GM23338 (cell line): ENCODE measurements around the gene CD2. TPM values are rescaled to one million over a fixed set of nuclear protein-coding genes. Genes with fewer than 3 reads are reported as not detected.

Experiments
- ATAC-seq: fragments of 200-7000 bp; cut with Tn5 transposase; 3 replicates; pipeline ENCODE4 v1.9.1; 2020
- DNase-seq: peaks from one replicate; pipeline ENCODE4 v3.0.0-alpha.2; 2015; ENCODE audit warnings: low spot score
- H2AFZ ChIP-seq: fragments of 200-600 bp; sonication (generic); 2 replicates; pipeline ENCODE4 v1.8.0; 2016; ENCODE audit warnings: antibody characterized with exemption, mild to moderate bottlenecking, moderate library complexity
- H3F3A ChIP-seq: fragments of 200-600 bp; sonication (generic); replicated peaks from 2 replicates; pipeline ENCODE4 v1.8.0; 2017; ENCODE audit warnings: antibody characterized with exemption, mixed run types, low read depth
- H3K27ac ChIP-seq: fragments of 200-600 bp; sonication (generic); 2 replicates; pipeline ENCODE4 v1.6.1; 2016; ENCODE audit warnings: low read depth
- H3K27me3 ChIP-seq: fragments of 200-600 bp; sonication (generic); 2 replicates; pipeline ENCODE4 v1.8.0; 2016; ENCODE audit warnings: mild to moderate bottlenecking, mixed run types, moderate library complexity; ENCODE audit not compliant: insufficient read depth
- H3K36me3 ChIP-seq: fragments of 200-600 bp; sonication (generic); 2 replicates; pipeline ENCODE4 v1.8.0; 2016; ENCODE audit warnings: mild to moderate bottlenecking; ENCODE audit not compliant: insufficient read depth
- H3K4me1 ChIP-seq: fragments of 200-600 bp; sonication (generic); 2 replicates; pipeline ENCODE4 v1.8.0; 2016; ENCODE audit warnings: mild to moderate bottlenecking, moderate library complexity; ENCODE audit not compliant: insufficient read depth
- H3K4me2 ChIP-seq: fragments of 200-600 bp; sonication (generic); 2 replicates; pipeline ENCODE4 v1.7.1; 2017; ENCODE audit warnings: mixed run types
- H3K4me3 ChIP-seq: fragments of 200-600 bp; sonication (generic); 2 replicates; pipeline ENCODE4 v1.6.1; 2016; ENCODE audit warnings: mixed run types
- H3K79me2 ChIP-seq: fragments of 200-600 bp; sonication (generic); replicated peaks from 2 replicates; pipeline ENCODE4 v1.8.0; 2017; ENCODE audit warnings: mild to moderate bottlenecking; ENCODE audit not compliant: insufficient read depth
- H3K9me2 ChIP-seq: fragments of 200-600 bp; sonication (generic); 2 replicates; pipeline ENCODE4 v1.8.0; 2017; ENCODE audit not compliant: insufficient read depth
- H4K20me1 ChIP-seq: fragments of 200-600 bp; sonication (generic); replicated peaks from 2 replicates; pipeline ENCODE4 v1.8.0; 2017; ENCODE audit warnings: mild to moderate bottlenecking; ENCODE audit not compliant: insufficient read depth
- H3K27ac Mint-ChIP-seq: 2 replicates; pipeline ENCODE4 v1.8.0; 2020; ENCODE audit warnings: inconsistent platforms, mild to moderate bottlenecking, moderate library complexity, mixed read lengths
- H3K27me3 Mint-ChIP-seq: 3 replicates; pipeline ENCODE4 v1.8.0; 2022; ENCODE audit warnings: low read depth, mild to moderate bottlenecking, moderate library complexity, mixed read lengths, inconsistent platforms; ENCODE audit not compliant: insufficient read depth, poor library complexity
- H3K36me3 Mint-ChIP-seq: 3 replicates; pipeline ENCODE4 v1.8.0; 2021; ENCODE audit warnings: low read depth, mild to moderate bottlenecking, inconsistent platforms, moderate library complexity, mixed read lengths
- H3K4me1 Mint-ChIP-seq: 3 replicates; pipeline ENCODE4 v1.8.0; 2020; ENCODE audit warnings: mild to moderate bottlenecking, inconsistent platforms, mixed read lengths
- H3K4me3 Mint-ChIP-seq: 3 replicates; pipeline ENCODE4 v1.8.0; 2021; ENCODE audit warnings: moderate library complexity, mild to moderate bottlenecking, inconsistent platforms, mixed read lengths
- H3K9me3 Mint-ChIP-seq: 3 replicates; pipeline ENCODE4 v1.8.0; 2020; ENCODE audit warnings: moderate library complexity, mild to moderate bottlenecking, inconsistent platforms, mixed read lengths
- CTCF ChIP-seq, 2 experiments: fragments of 200-600 bp in 1 of 2; sonication (generic) in 1 of 2; conservative IDR thresholded peaks; 2 replicates each; pipeline versions ENCODE4 v1.5.1 to v1.6.1; 2016 to 2017; ENCODE audit warnings: antibody characterized with exemption in 2 of 2, low read depth in 2 of 2, mild to moderate bottlenecking in 2 of 2, moderate library complexity in 1 of 2
- EZH2 ChIP-seq: fragments of 200-600 bp; sonication (generic); IDR thresholded peaks from one replicate; pipeline ENCODE4 v1.8.0; 2017; ENCODE audit warnings: antibody characterized with exemption, mild to moderate bottlenecking, low read depth; ENCODE audit not compliant: unreplicated experiment
- EZH2phosphoT487 ChIP-seq: fragments of 200-600 bp; sonication (generic); IDR thresholded peaks from one replicate; pipeline ENCODE4 v1.8.1; 2018; ENCODE audit warnings: antibody characterized with exemption; ENCODE audit not compliant: unreplicated experiment
- NANOG ChIP-seq: IDR thresholded peaks from 2 replicates; pipeline ENCODE4 v1.6.1; 2016; ENCODE audit warnings: antibody characterized with exemption, borderline replicate concordance
- REST ChIP-seq: IDR thresholded peaks from one replicate; pipeline ENCODE4 v1.6.1; 2018; ENCODE audit warnings: antibody characterized with exemption; ENCODE audit not compliant: unreplicated experiment
- ZNF462 ChIP-seq: fragments of 250-450 bp; sonication (Bioruptor Pico); IDR thresholded peaks from 2 replicates; pipeline ENCODE4 v1.5.0; 2020; ENCODE audit warnings: mild to moderate bottlenecking, moderate library complexity
- polyA plus RNA-seq: library from polyadenylated mRNA; unstranded; fragments of >200 nt; fragmentation: Nextera tagmentation; extraction: Ambion mirVana; gene quantifications from 2 replicates; pipeline ENCODE4 v1.2.1, GENCODE V29; 2016
- total RNA-seq: library from RNA; depleted of rRNA; stranded (reverse); fragments of >200 nt; shearing (Covaris generic); gene quantifications from 2 replicates; pipeline ENCODE4 v1.2.3, GENCODE V29; 2014

CD2 gene
- total and polyA plus RNA-seq, 2 experiments from 2014 or later, result not detected

- no peak for TF ChIP-seq ZNF462 (CRISPR knock-in tag)
- no peak for TF ChIP-seq EZH2phosphoT487
- TF ChIP-seq NANOG, result no peak
These were observed 14.8 kb downstream of the CD2 start (continued) for GRCh38 chr1:116769104-116769452.

GRCh38 chr1:116769561-116769977 is 15.3 kb downstream of the CD2 start:
- no peak for DNase-seq
- peaks cover 2% of the 10 kb centered on the region for H3K9me3 Mint-ChIP-seq
- no peak overlapping the region for H3K27ac Mint-ChIP-seq
- H3K36me3 Mint-ChIP-seq, result no peaks in the 10 kb centered on the region; the same call in 2 of the 3 replicates
- no peaks in the 10 kb centered on the region for H3K4me1 Mint-ChIP-seq
- peaks cover 11% of the 10 kb centered on the region for H3K27me3 Mint-ChIP-seq
- Histone ChIP-seq H3K4me3 (no peak overlapping the region), H3K36me3 (no peaks in the 10 kb centered on the region), H3K27ac (no peak overlapping the region), H3F3A (no peaks in the 10 kb centered on the region), H3K4me1 (no peaks in the 10 kb centered on the region), H3K27me3 (no peaks in the 10 kb centered on the region), H2AFZ (no peak overlapping the region), H3K9me2 (no peaks in the 10 kb centered on the region), H4K20me1 (no peaks in the 10 kb centered on the region), H3K4me2 (no peak overlapping the region), H3K79me2 (no peaks in the 10 kb centered on the region)
- ATAC-seq, result no peak
- no peak overlapping the region for H3K4me3 Mint-ChIP-seq
- TF ChIP-seq NANOG (no peak), EZH2phosphoT487 (no peak), EZH2 (no peak), REST (no peak), CTCF (conservative IDR thresholded peaks at IDR 0.05; ENCODE audit: low read depth in 2 of 2) (no peak)
